HepG2 (cell line): Measurements from ENCODE around the gene MRPL20. TPM values are rescaled to one million over a fixed set of nuclear protein-coding genes. Genes with fewer than 3 reads are reported as not detected.
A peak's percentile ranks its signal among the peaks of the same experiment; 100 is the strongest.

Experiments used
- CCDC6 ChIP-seq: sonication (generic); formaldehyde crosslinking; IDR thresholded peaks from 2 replicates; pipeline ENCODE4 v1.8.1; 2022; ENCODE audit warnings: mild to moderate bottlenecking, missing genetic modification reagents, moderate library complexity
- ELF1 ChIP-seq: sonication (generic); formaldehyde crosslinking; IDR thresholded peaks from 2 replicates; pipeline ENCODE4 v1.4.0; 2020; ENCODE audit warnings: missing genetic modification reagents
- IRF1 ChIP-seq: sonication (generic); formaldehyde crosslinking; IDR thresholded peaks from 2 replicates; pipeline ENCODE4 v1.4.0; 2020; ENCODE audit warnings: low read depth, mild to moderate bottlenecking, missing genetic modification reagents
- MED1 ChIP-seq: sonication (generic); formaldehyde crosslinking; IDR thresholded peaks from 2 replicates; pipeline ENCODE4 v1.4.0; 2020; ENCODE audit warnings: missing genetic modification reagents
- MIER2 ChIP-seq: IDR thresholded peaks from 2 replicates; pipeline ENCODE4 v1.6.1; 2016; ENCODE audit warnings: missing biosample characterization, missing genetic modification reagents
- SIN3B ChIP-seq: fragments of 150-350 bp; IDR thresholded peaks from 2 replicates; pipeline ENCODE4 v1.6.1; 2014; ENCODE audit warnings: low read length
- TBP ChIP-seq: sonication (generic); formaldehyde crosslinking; IDR thresholded peaks from 2 replicates; pipeline ENCODE4 v1.5.0; 2020; ENCODE audit warnings: missing genetic modification reagents
- TCF12 ChIP-seq, 2 experiments: fragments of 450-650 bp in 1 of 2; sonication (generic) in 1 of 2; formaldehyde crosslinking in 1 of 2; IDR thresholded peaks; 2 replicates each; pipeline versions ENCODE4 v1.6.1 to v1.8.0; 2017 to 2022; ENCODE audit warnings: antibody characterized with exemption in 1 of 2, mild to moderate bottlenecking in 1 of 2, missing genetic modification reagents in 1 of 2, moderate library complexity in 1 of 2
- TEAD3 ChIP-seq: optimal IDR thresholded peaks from 2 replicates; pipeline ENCODE3; 2016; ENCODE audit warnings: borderline replicate concordance
- THAP8 ChIP-seq: sonication (generic); formaldehyde crosslinking; IDR thresholded peaks from 2 replicates; pipeline ENCODE4 v1.5.1; 2020; ENCODE audit warnings: missing genetic modification reagents, mild to moderate bottlenecking, borderline replicate concordance
- XRCC5 ChIP-seq: fragments of 200-400 bp; formaldehyde crosslinking; optimal IDR thresholded peaks from 2 replicates; pipeline ENCODE3; 2017; ENCODE audit warnings: mild to moderate bottlenecking, low read length
- ZBTB3 ChIP-seq: sonication (generic); formaldehyde crosslinking; IDR thresholded peaks from 2 replicates; pipeline ENCODE4 v1.4.0; 2020; ENCODE audit warnings: low read depth, mild to moderate bottlenecking, moderate library complexity, missing genetic modification reagents, borderline replicate concordance
- ZBTB49 ChIP-seq: sonication (generic); formaldehyde crosslinking; IDR thresholded peaks from 2 replicates; pipeline ENCODE4 v1.4.0; 2020; ENCODE audit warnings: missing genetic modification reagents, borderline replicate concordance
- ZNF232 ChIP-seq: sonication (generic); formaldehyde crosslinking; IDR thresholded peaks from 2 replicates; pipeline ENCODE4 v1.4.0; 2020; ENCODE audit warnings: missing genetic modification reagents, borderline replicate concordance
- ZNF280D ChIP-seq: sonication (generic); formaldehyde crosslinking; IDR thresholded peaks from 2 replicates; pipeline ENCODE4 v1.5.1; 2020; ENCODE audit warnings: mild to moderate bottlenecking, missing genetic modification reagents
- ZNF331 ChIP-seq: sonication (generic); formaldehyde crosslinking; IDR thresholded peaks from 2 replicates; pipeline ENCODE4 v1.4.0; 2020; ENCODE audit warnings: missing genetic modification reagents
- ZNF605 ChIP-seq: sonication (generic); formaldehyde crosslinking; IDR thresholded peaks from 2 replicates; pipeline ENCODE4 v1.8.0; 2022; ENCODE audit warnings: mild to moderate bottlenecking, missing genetic modification reagents
- ZNF687 ChIP-seq: sonication (generic); formaldehyde crosslinking; IDR thresholded peaks from 2 replicates; pipeline ENCODE4 v1.5.1; 2020; ENCODE audit warnings: mild to moderate bottlenecking, missing genetic modification reagents, moderate library complexity
- polyA plus RNA-seq, 8 experiments: library from polyadenylated mRNA; depleted of rRNA in 3 of 8; stranded (reverse) in 7 of 8; unstranded in 1 of 8; fragments of >200 nt; fragmentation: Illumina TruSeq in 4 of 8; extraction: Trizol in 4 of 8; gene quantifications; 2 replicates each; pipeline versions ENCODE4 v1.2.1 to v1.2.3, GENCODE V29; 2011 to 2016; ENCODE audit warnings: low read depth in 4 of 8, missing spikeins in 1 of 8, mixed read lengths in 1 of 8; ENCODE audit not compliant: insufficient read depth in 1 of 8
- total RNA-seq, 5 experiments: library from RNA; depleted of rRNA; stranded (reverse); fragments of >200 nt; fragmentation: Illumina TruSeq; extraction: Trizol; gene quantifications; 2 replicates each; pipeline ENCODE4 v1.2.3, GENCODE V29; 2016; ENCODE audit warnings: low read depth in 1 of 5

The MRPL20 gene
- total and polyA plus RNA-seq, 2 of the 13 experiments (the other 11 are each of a cell fraction or from before 2014, with no cell fraction given) = 59.2 to 127 TPM

- TF ChIP-seq TBP (no peak), TEAD3 (CRISPR knock-in tag) (no peak), CCDC6 (CRISPR knock-in tag) (no peak), ZNF280D (CRISPR knock-in tag) (no peak; the same call in 1 of the 2 replicates), ZNF331 (CRISPR knock-in tag) (peak; percentile 8; the same call in 1 of the 2 replicates), TCF12 (IDR thresholded peaks at IDR 0.05) (no peak), TCF12 (CRISPR knock-in tag; IDR thresholded peaks at IDR 0.05) (no peak), THAP8 (no peak), ELF1 (CRISPR knock-in tag) (peak; percentile 97), ZNF605 (CRISPR knock-in tag) (no peak), IRF1 (CRISPR knock-in tag) (no peak), ZBTB3 (CRISPR knock-in tag) (peak; percentile 73; the same call in 1 of the 2 replicates), XRCC5 (no peak), ZNF687 (CRISPR knock-in tag) (peak; percentile 80), SIN3B (no peak), MED1 (CRISPR knock-in tag) (peak; percentile 56; the same call in 1 of the 2 replicates), ZNF232 (CRISPR knock-in tag) (no peak; the same call in 1 of the 2 replicates), MIER2 (no peak), ZBTB49 (no peak; the same call in 1 of the 2 replicates)
Observed at GRCh38 chr1:1399187-1399871, 7.8 kb downstream of the MRPL20 start, which contains the start of gene CCNL2 (continued).
